GM12872 (cell line): Measurements from ENCODE around the gene KCND2.

Experiments used
- TF ChIP-seq, protein P1 (sequence below): IDR thresholded peaks from 3 replicates; pipeline ENCODE4 v1.5.1; 2011; ENCODE audit warnings: low read depth, mild to moderate bottlenecking, low read length, moderate library complexity; ENCODE audit not compliant: insufficient read depth

Gene KCND2

DNA sequence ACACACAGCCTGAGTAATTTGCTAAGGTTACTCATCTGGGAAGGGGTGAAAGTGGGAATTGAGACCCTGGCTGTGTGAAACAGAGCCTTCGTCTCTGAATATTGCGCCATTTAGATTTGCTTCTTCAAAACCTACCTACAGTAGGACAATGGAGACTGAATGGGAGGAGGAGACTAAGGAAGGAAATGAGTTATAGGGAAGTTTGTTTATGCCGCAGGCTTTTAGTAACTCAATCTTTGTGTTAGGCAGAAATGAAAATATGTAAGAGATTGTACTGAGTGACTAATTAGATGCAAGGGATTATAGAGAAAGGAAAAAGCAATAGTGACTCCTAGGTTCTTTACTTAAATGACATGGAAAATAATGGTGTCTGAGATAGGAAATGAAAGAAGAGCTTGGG is 80.2 kb downstream of the KCND2 start:
- TF ChIP-seq, protein P1, sequence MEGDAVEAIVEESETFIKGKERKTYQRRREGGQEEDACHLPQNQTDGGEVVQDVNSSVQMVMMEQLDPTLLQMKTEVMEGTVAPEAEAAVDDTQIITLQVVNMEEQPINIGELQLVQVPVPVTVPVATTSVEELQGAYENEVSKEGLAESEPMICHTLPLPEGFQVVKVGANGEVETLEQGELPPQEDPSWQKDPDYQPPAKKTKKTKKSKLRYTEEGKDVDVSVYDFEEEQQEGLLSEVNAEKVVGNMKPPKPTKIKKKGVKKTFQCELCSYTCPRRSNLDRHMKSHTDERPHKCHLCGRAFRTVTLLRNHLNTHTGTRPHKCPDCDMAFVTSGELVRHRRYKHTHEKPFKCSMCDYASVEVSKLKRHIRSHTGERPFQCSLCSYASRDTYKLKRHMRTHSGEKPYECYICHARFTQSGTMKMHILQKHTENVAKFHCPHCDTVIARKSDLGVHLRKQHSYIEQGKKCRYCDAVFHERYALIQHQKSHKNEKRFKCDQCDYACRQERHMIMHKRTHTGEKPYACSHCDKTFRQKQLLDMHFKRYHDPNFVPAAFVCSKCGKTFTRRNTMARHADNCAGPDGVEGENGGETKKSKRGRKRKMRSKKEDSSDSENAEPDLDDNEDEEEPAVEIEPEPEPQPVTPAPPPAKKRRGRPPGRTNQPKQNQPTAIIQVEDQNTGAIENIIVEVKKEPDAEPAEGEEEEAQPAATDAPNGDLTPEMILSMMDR: no peak

DNA sequence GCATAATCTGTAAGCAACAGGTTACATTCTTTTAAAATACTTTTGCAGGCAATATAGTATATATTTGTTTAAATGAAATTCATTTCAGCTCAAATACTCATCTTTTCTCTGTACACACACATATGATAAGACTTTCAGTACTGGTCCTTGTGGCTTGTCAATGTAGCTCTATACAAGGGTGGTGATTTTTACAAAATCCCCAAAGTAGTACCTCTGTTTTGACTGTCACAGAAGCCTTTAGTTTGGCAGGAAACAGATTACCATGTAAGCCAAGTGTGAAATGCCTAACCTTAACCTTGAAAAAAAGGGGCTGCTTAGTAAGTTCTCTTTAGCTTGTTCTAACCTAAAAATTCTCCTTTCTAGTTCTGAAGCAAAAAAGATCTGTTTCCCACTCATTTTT is 87.9 kb downstream of the KCND2 start:
- TF ChIP-seq, protein P1: no peak

DNA sequence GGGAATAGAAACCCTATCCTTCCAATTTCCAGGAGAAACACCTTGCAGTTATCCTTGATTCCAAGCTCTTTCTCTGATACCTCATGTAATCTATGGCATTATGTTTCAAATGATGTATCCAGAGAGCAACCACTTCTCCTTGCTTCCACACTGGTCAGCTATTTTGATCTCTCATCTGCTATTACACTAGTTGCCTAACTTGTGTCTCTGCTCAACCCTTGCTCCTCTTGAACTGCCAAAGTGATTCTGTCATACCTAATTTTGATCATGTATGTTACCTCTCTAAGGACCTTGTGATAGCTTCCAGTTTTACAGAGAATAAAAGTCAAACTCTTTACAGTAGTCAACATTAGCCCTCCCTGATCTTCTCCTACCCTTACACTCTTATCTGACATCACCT is 90.4 kb downstream of the KCND2 start:
- TF ChIP-seq, protein P1: no peak

DNA sequence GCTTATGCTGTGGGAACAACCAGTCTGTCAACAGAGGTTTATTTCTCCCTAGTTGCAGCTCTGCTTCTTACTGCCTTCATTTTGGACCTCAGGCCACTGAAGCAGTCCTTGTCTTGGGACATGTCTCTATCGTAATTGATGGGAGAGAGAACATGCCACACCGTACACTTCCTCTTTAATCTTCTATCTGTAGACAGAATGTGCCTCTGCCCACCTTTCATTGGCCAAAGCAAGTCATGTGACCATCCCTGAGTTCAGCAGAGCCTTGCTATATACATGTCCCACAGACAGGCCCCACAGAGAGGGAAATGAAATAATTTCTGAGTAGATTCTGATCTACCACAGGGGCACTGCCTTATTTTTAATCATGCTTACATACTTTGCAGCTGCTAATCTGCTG is 98.0 kb downstream of the KCND2 start:
- TF ChIP-seq, protein P1: no peak

GRCh38 chr7:120373174-120373573 is 100.2 kb downstream of the KCND2 start:
- TF ChIP-seq, protein P1: no peak

GRCh38 chr7:120394595-120394994 is 121.6 kb downstream of the KCND2 start:
- TF ChIP-seq, protein P1: no peak

- TF ChIP-seq, protein P1: no peak
These were observed 122.6 kb downstream of the KCND2 start for GRCh38 chr7:120395526-120396019.
